HepG2 (cell line): ENCODE results near the gene AP2S1. TPM values are rescaled to one million over a fixed set of nuclear protein-coding genes. Genes with fewer than 3 reads are reported as not detected.

Experiments used
- ATAC-seq: fragments of 200-7000 bp; cut with Tn5 transposase; 3 replicates; pipeline ENCODE4 v1.9.1; 2020; ENCODE audit warnings: mild to moderate bottlenecking, moderate library complexity
- BruUV-seq: library from RNA; stranded (reverse); fragments of 400-500 nt; replicated peaks from 2 replicates; lab custom pipeline; 2021; lab: Mats Ljungman, UMichigan
- CTCF ChIA-PET: fragments of 300-600 bp; formaldehyde crosslinking; extraction: SDS; loops from one replicate; lab custom pipeline; 2021; ENCODE audit warnings: low total read pairs, inconsistent platforms, low intra/inter-chr PET ratio; lab: Yijun Ruan, JAX
- POLR2A ChIA-PET: fragments of 350-600 bp; sonication (Branson Sonifier 250); formaldehyde crosslinking; loops from one replicate; lab custom pipeline; 2020; ENCODE audit warnings: antibody characterized with exemption, inconsistent platforms; lab: Yijun Ruan, JAX
- DNase-seq: peaks from one replicate; pipeline ENCODE4 v3.0.0-alpha.2; 2015; ENCODE audit warnings: low spot score
- FAIRE-seq: peaks from 3 replicates; lab custom pipeline; 2011; peaks lifted over from hg19 to GRCh38; lab: Jason Lieb, UNC
- H2AFZ ChIP-seq: one replicate; pipeline ENCODE4 v1.6.1; 2011; ENCODE audit warnings: low read length, inconsistent platforms
- H3K27ac ChIP-seq: fragments of 300-600 bp; 3 replicates; pipeline ENCODE4 v1.8.0; 2011; ENCODE audit warnings: mixed run types, mild to moderate bottlenecking, mixed read lengths, low read length, inconsistent platforms; ENCODE audit not compliant: insufficient read depth; ENCODE audit errors: extremely low read length
- H3K27me3 ChIP-seq, 2 experiments: fragments of 200-600 bp in 1 of 2; 2 replicates in 1 of 2; 3 replicates in 1 of 2; pipeline versions ENCODE4 v1.6.0 to v1.8.0; 2011; ENCODE audit warnings: low read length in 2 of 2, mild to moderate bottlenecking in 2 of 2, moderate library complexity in 2 of 2, inconsistent platforms in 1 of 2; ENCODE audit not compliant: insufficient read depth in 2 of 2, control insufficient read depth in 1 of 2
- H3K36me3 ChIP-seq, 2 experiments: fragments of 200-600 bp in 1 of 2; replicated peaks in 1 of 2; 2 replicates in 1 of 2; 3 replicates in 1 of 2; pipeline versions ENCODE4 v1.5.1 to v1.8.0; 2011; ENCODE audit warnings: low read length in 2 of 2, inconsistent platforms in 1 of 2; ENCODE audit not compliant: insufficient read depth in 2 of 2, control insufficient read depth in 1 of 2
- H3K4me1 ChIP-seq: 2 replicates; pipeline ENCODE4 v1.5.1; 2012; ENCODE audit warnings: low read length, inconsistent platforms; ENCODE audit not compliant: insufficient read depth
- H3K4me2 ChIP-seq: 2 replicates; pipeline ENCODE4 v1.6.0; 2011; ENCODE audit warnings: low read depth, low read length, inconsistent platforms
- H3K4me3 ChIP-seq, 3 experiments: fragments of 200-600 bp in 1 of 3; sonication (generic), shearing (Covaris generic) in 1 of 3; replicated peaks in 1 of 3; 2 replicates each; pipeline ENCODE4 v1.5.1; 2011 to 2016; ENCODE audit warnings: low read length in 3 of 3, inconsistent platforms in 2 of 3, low read depth in 2 of 3, mild to moderate bottlenecking in 2 of 3, control low read depth in 1 of 3, mixed read lengths in 1 of 3; ENCODE audit not compliant: insufficient read depth in 1 of 3
- H3K79me2 ChIP-seq: one replicate; pipeline ENCODE4 v1.6.1; 2011; ENCODE audit warnings: low read length, inconsistent platforms; ENCODE audit not compliant: insufficient read depth
- H3K9ac ChIP-seq: 2 replicates; pipeline ENCODE4 v1.6.0; 2011; ENCODE audit warnings: mild to moderate bottlenecking, low read depth, low read length, inconsistent platforms; ENCODE audit not compliant: insufficient read depth
- H3K9me3 ChIP-seq: 2 replicates; pipeline ENCODE4 v1.5.1; 2012; ENCODE audit warnings: mild to moderate bottlenecking, low read length
- H4K20me1 ChIP-seq: 2 replicates; pipeline ENCODE4 v1.6.0; 2011; ENCODE audit warnings: inconsistent platforms, mild to moderate bottlenecking, low read length, moderate library complexity; ENCODE audit not compliant: insufficient read depth
- CHD4 ChIP-seq: fragments of 200-600 bp; sonication (generic); IDR thresholded peaks from 2 replicates; pipeline ENCODE4 v1.7.0; 2017; ENCODE audit warnings: mild to moderate bottlenecking, low read length, borderline replicate concordance
- CREB3 ChIP-seq: sonication (generic); formaldehyde crosslinking; IDR thresholded peaks from 2 replicates; pipeline ENCODE4 v1.5.0; 2020; ENCODE audit warnings: missing genetic modification reagents
- GATAD1 ChIP-seq: IDR thresholded peaks from 2 replicates; pipeline ENCODE4 v1.6.1; 2016; ENCODE audit warnings: missing genetic modification reagents, missing compliant biosample characterization
- HDAC1 ChIP-seq: sonication (generic); formaldehyde crosslinking; IDR thresholded peaks from 2 replicates; pipeline ENCODE4 v1.5.1; 2020; ENCODE audit warnings: mild to moderate bottlenecking, missing genetic modification reagents
- HMG20A ChIP-seq: IDR thresholded peaks from 2 replicates; pipeline ENCODE4 v1.6.1; 2016; ENCODE audit warnings: borderline replicate concordance
- HOXA7 ChIP-seq: sonication (generic); formaldehyde crosslinking; IDR thresholded peaks from 2 replicates; pipeline ENCODE4 v1.8.1; 2022; ENCODE audit warnings: mild to moderate bottlenecking, missing genetic modification reagents, moderate library complexity
- MAF1 ChIP-seq: sonication (generic); formaldehyde crosslinking; IDR thresholded peaks from 2 replicates; pipeline ENCODE4 v1.5.0; 2020; ENCODE audit warnings: missing genetic modification reagents, borderline replicate concordance
- MIXL1 ChIP-seq: IDR thresholded peaks from 2 replicates; pipeline ENCODE4 v1.6.1; 2016
- NCOR1 ChIP-seq: fragments of 200-600 bp; sonication (generic); IDR thresholded peaks from 2 replicates; pipeline ENCODE4 v1.7.0; 2017; ENCODE audit warnings: antibody characterized with exemption, low read length, borderline replicate concordance
- NR1H2 ChIP-seq: sonication (generic); formaldehyde crosslinking; IDR thresholded peaks from 2 replicates; pipeline ENCODE4 v1.8.1; 2022; ENCODE audit warnings: low read depth, missing genetic modification reagents, borderline replicate concordance
- PCBP1 ChIP-seq: fragments of 200-400 bp; formaldehyde crosslinking; IDR thresholded peaks from 2 replicates; pipeline ENCODE4 v1.6.1; 2017; ENCODE audit warnings: mild to moderate bottlenecking, low read depth, low read length, borderline replicate concordance
- POLR2AphosphoS2 ChIP-seq: IDR thresholded peaks from 2 replicates; pipeline ENCODE4 v1.6.1; 2011; ENCODE audit warnings: low read depth, low read length, improper control_type of control experiment
- SNAPC2 ChIP-seq: sonication (generic); formaldehyde crosslinking; IDR thresholded peaks from 2 replicates; pipeline ENCODE4 v1.8.1; 2022; ENCODE audit warnings: mild to moderate bottlenecking, missing genetic modification reagents
- SOX5 ChIP-seq: IDR thresholded peaks from 2 replicates; pipeline ENCODE4 v1.6.1; 2016; ENCODE audit warnings: borderline replicate concordance
- SP5 ChIP-seq: IDR thresholded peaks from 2 replicates; pipeline ENCODE4 v1.6.1; 2016; ENCODE audit warnings: low read depth, borderline replicate concordance
- SPEN ChIP-seq: sonication (generic); formaldehyde crosslinking; IDR thresholded peaks from 2 replicates; pipeline ENCODE4 v1.5.1; 2020; ENCODE audit warnings: low read depth, mild to moderate bottlenecking, missing genetic modification reagents
- TEAD2 ChIP-seq: sonication (generic); formaldehyde crosslinking; IDR thresholded peaks from 2 replicates; pipeline ENCODE4 v1.9.0; 2021; ENCODE audit warnings: missing genetic modification reagents
- YEATS4 ChIP-seq: sonication (generic); formaldehyde crosslinking; IDR thresholded peaks from 2 replicates; pipeline ENCODE4 v1.4.0; 2020; ENCODE audit warnings: missing genetic modification reagents, borderline replicate concordance
- ZFP36 ChIP-seq: fragments of 150-350 bp; IDR thresholded peaks from 2 replicates; pipeline ENCODE4 v1.6.1; 2018; ENCODE audit warnings: borderline replicate concordance, low read length, low read depth; ENCODE audit not compliant: partially characterized antibody
- ZNF362 ChIP-seq: sonication (generic); formaldehyde crosslinking; IDR thresholded peaks from 2 replicates; pipeline ENCODE4 v1.4.0; 2020; ENCODE audit warnings: missing genetic modification reagents, mild to moderate bottlenecking, borderline replicate concordance
- ZNF446 ChIP-seq: sonication (generic); formaldehyde crosslinking; IDR thresholded peaks from 2 replicates; pipeline ENCODE4 v1.5.0; 2020; ENCODE audit warnings: mild to moderate bottlenecking, missing genetic modification reagents
- ZNF672 ChIP-seq: sonication (generic); formaldehyde crosslinking; IDR thresholded peaks from 2 replicates; pipeline ENCODE4 v1.8.1; 2022; ENCODE audit warnings: missing genetic modification reagents
- WGBS: methylation state at CpG from one replicate; pipeline ENCODE4 v1.1.6; 2017; ENCODE audit warnings: low lambda C conversion rate; 5-methylcytosine and 5-hydroxymethylcytosine counted together
- in situ Hi-C: cut with HindIII; loops from 2 replicates; pipeline ENCODE4 v1.10.0; 2017; ENCODE audit warnings: low pct_unique_long_range_greater_than_20kb; ENCODE audit not compliant: extremely low pct_ligation_motif_present
- intact Hi-C: fragments of 100-400 bp; cut with micrococcal nuclease; formaldehyde crosslinking; loops from one replicate; pipeline ENCODE4 v1.10.0; 2022; ENCODE audit not compliant: unreplicated experiment
- polyA plus RNA-seq, 8 experiments: library from polyadenylated mRNA; depleted of rRNA in 3 of 8; stranded (reverse) in 7 of 8; unstranded in 1 of 8; fragments of >200 nt; fragmentation: Illumina TruSeq in 4 of 8; extraction: Trizol in 4 of 8; gene quantifications; 2 replicates each; pipeline versions ENCODE4 v1.2.1 to v1.2.3, GENCODE V29; 2011 to 2016; ENCODE audit warnings: low read depth in 4 of 8, missing spikeins in 1 of 8, mixed read lengths in 1 of 8; ENCODE audit not compliant: insufficient read depth in 1 of 8
- total RNA-seq, 5 experiments: library from RNA; depleted of rRNA; stranded (reverse); fragments of >200 nt; fragmentation: Illumina TruSeq; extraction: Trizol; gene quantifications; 2 replicates each; pipeline ENCODE4 v1.2.3, GENCODE V29; 2016; ENCODE audit warnings: low read depth in 1 of 5

Gene AP2S1
- total and polyA plus RNA-seq, 2 of the 13 experiments (the other 11 are each of a cell fraction or from before 2014, with no cell fraction given), result 45.2 to 86.1 TPM

GRCh38 chr19:46815833-46816627, 34.6 kb downstream of the AP2S1 start:
- Histone ChIP-seq H3K36me3 (no peaks in the 10 kb centered on the region), H3K4me1 (peaks cover 65% of the 10 kb centered on the region), H2AFZ (no peak overlapping the region), H3K4me3 (no peak overlapping the region), H3K27me3 (peaks cover 0 to 14% of the 10 kb centered on the region in 2 experiments; a peak in 4 of 5 replicates), H4K20me1 (no peaks in the 10 kb centered on the region), H3K4me2 (peak overlapping the region; percentile 40; the same call in 1 of the 2 replicates), H3K9ac (no peak overlapping the region), H3K27ac (no peak overlapping the region), H3K79me2 (no peaks in the 10 kb centered on the region), H3K9me3 (no peaks in the 10 kb centered on the region)
- DNase-seq, result peak; percentile 67
- in situ Hi-C loops (no loop called here), intact Hi-C loops (loop anchor here (2.0 kb wide), 1 partner anchor 23 kb away; no protein-coding TSS in a partner anchor)
- BruUV-seq, result no TSS peak
- POLR2A ChIA-PET, result interaction anchor here (1.7 kb wide), 1 partner anchor 27 kb away, joined by 3 read pairs; the partner anchor contains the start of gene SLC1A5
- peak; percentile 43 for ATAC-seq
- 22% methylated on average over 14 of the region's 18 CpGs for WGBS
- CTCF ChIA-PET, result no interaction called here
- FAIRE-seq, result no peak
- TF ChIP-seq SNAPC2 (CRISPR knock-in tag) (no peak), POLR2AphosphoS2 (no peak), PCBP1 (0 out of 2 replicates have a peak, but pooled peaks have one; percentile 63), CHD4 (no peak), CREB3 (CRISPR knock-in tag) (no peak), GATAD1 (CRISPR knock-in tag) (no peak), HOXA7 (CRISPR knock-in tag) (no peak), YEATS4 (CRISPR knock-in tag) (no peak), ZNF672 (no peak), NR1H2 (CRISPR knock-in tag) (no peak), SOX5 (CRISPR knock-in tag) (peak; percentile 41; the same call in 1 of the 2 replicates), MAF1 (CRISPR knock-in tag) (no peak), ZFP36 (peak; percentile 64), HDAC1 (CRISPR knock-in tag) (0 out of 2 replicates have a peak, but pooled peaks have one; percentile 20), SPEN (CRISPR knock-in tag) (no peak), ZNF446 (CRISPR knock-in tag) (no peak), HMG20A (CRISPR knock-in tag) (peak; percentile 72; the same call in 1 of the 2 replicates), ZNF362 (0 out of 2 replicates have a peak, but pooled peaks have one; percentile 33), SP5 (CRISPR knock-in tag) (0 out of 2 replicates have a peak, but pooled peaks have one; percentile 21), TEAD2 (CRISPR knock-in tag) (no peak), MIXL1 (no peak), NCOR1 (no peak)
